Endodermal cell (in vitro differentiated cells): Measurements from ENCODE around the gene RASSF7. TPM values are rescaled to one million over a fixed set of nuclear protein-coding genes. Genes with fewer than 3 reads are reported as not detected.

Experiments used
- DNase-seq: peaks from one replicate; pipeline ENCODE4 v3.0.0-alpha.2; 2017
- H3K27ac ChIP-seq: 2 replicates; pipeline ENCODE4 v1.5.1; 2013; ENCODE audit warnings: mild to moderate bottlenecking, low read depth, low read length, moderate library complexity
- H3K27me3 ChIP-seq: 2 replicates; pipeline ENCODE4 v1.6.1; 2013; ENCODE audit warnings: mild to moderate bottlenecking, low read length, moderate library complexity; ENCODE audit not compliant: insufficient read depth, control insufficient read depth, poor library complexity, severe bottlenecking
- H3K36me3 ChIP-seq: 2 replicates; pipeline ENCODE4 v1.7.0; 2013; ENCODE audit warnings: mild to moderate bottlenecking, low read length, moderate library complexity; ENCODE audit not compliant: control insufficient read depth, insufficient read depth
- H3K4me1 ChIP-seq: one replicate; pipeline ENCODE4 v1.7.0; 2013; ENCODE audit warnings: low read length; ENCODE audit not compliant: control insufficient read depth, insufficient read depth
- H3K4me3 ChIP-seq: 2 replicates; pipeline ENCODE4 v1.5.1; 2013; ENCODE audit warnings: mild to moderate bottlenecking, low read length, moderate library complexity
- H3K9ac ChIP-seq: 2 replicates; pipeline ENCODE4 v1.6.1; 2013; ENCODE audit warnings: mild to moderate bottlenecking, low read length, moderate library complexity; ENCODE audit not compliant: poor library complexity, severe bottlenecking; ENCODE audit errors: extremely low read depth
- H3K9me3 ChIP-seq: 2 replicates; pipeline ENCODE4 v1.6.1; 2013; ENCODE audit warnings: mild to moderate bottlenecking, low read length, moderate library complexity; ENCODE audit not compliant: control insufficient read depth
- H3K27ac Mint-ChIP-seq: 2 replicates; pipeline ENCODE4 v1.8.0; 2020; ENCODE audit warnings: mixed read lengths
- H3K27me3 Mint-ChIP-seq: 2 replicates; pipeline ENCODE4 v1.8.0; 2021; ENCODE audit warnings: mild to moderate bottlenecking, mixed read lengths; ENCODE audit not compliant: insufficient read depth
- H3K36me3 Mint-ChIP-seq: 2 replicates; pipeline ENCODE4 v1.8.0; 2020; ENCODE audit warnings: low read depth, mixed read lengths
- H3K4me1 Mint-ChIP-seq: 2 replicates; pipeline ENCODE4 v1.8.0; 2020; ENCODE audit warnings: mixed read lengths
- H3K4me3 Mint-ChIP-seq: 2 replicates; pipeline ENCODE4 v1.8.0; 2020; ENCODE audit warnings: mild to moderate bottlenecking, moderate library complexity, mixed read lengths
- H3K9me3 Mint-ChIP-seq: 2 replicates; pipeline ENCODE4 v1.8.0; 2020; ENCODE audit warnings: mild to moderate bottlenecking, mixed read lengths
- CTCF ChIP-seq: fragments of 200-600 bp; sonication (generic); conservative IDR thresholded peaks from 2 replicates; pipeline ENCODE4 v1.5.0; 2021; ENCODE audit warnings: antibody characterized with exemption, mild to moderate bottlenecking
- WGBS, 2 experiments: methylation state at CpG; one replicate each; pipeline versions ENCODE4 v1.1.5 to v1.1.7; 2013; ENCODE audit warnings: missing lambda C conversion rate in 2 of 2, mixed read lengths in 1 of 2; ENCODE audit not compliant: insufficient coverage in 1 of 2, insufficient read length in 1 of 2; 5-methylcytosine and 5-hydroxymethylcytosine counted together
- total RNA-seq, 2 donors: library from RNA; stranded (reverse); fragmentation: NEBNext Ultra II Directional in 1 of 2; extraction: Animal tissue kit (Norgen Biotek cat#: 25700) in 1 of 2; gene quantifications; 2 replicates in 1 of 2; 3 replicates in 1 of 2; pipeline ENCODE4 v1.2.1, GENCODE V29; 2021

Gene RASSF7
- total RNA-seq, 2 donors from 2014 or later, result 34.2 to 36.3 TPM

- peaks cover 6% of the 10 kb centered on the region for H3K4me1 Mint-ChIP-seq
- peaks cover 9% of the 10 kb centered on the region for H3K27me3 Mint-ChIP-seq
- no peak for DNase-seq
Observed at GRCh38 chr11:551596-551995, 9.2 kb upstream of the RASSF7 start.

GRCh38 chr11:553083-553987 lies 7.4 kb upstream of the RASSF7 start:
- no peak overlapping the region for H3K27ac Mint-ChIP-seq
- Histone ChIP-seq H3K36me3 (no peaks in the 10 kb centered on the region), H3K4me3 (no peak overlapping the region), H3K27ac (no peak overlapping the region), H3K9ac (no peak overlapping the region), H3K4me1 (peaks cover 5% of the 10 kb centered on the region), H3K27me3 (peaks cover 32% of the 10 kb centered on the region), H3K9me3 (no peaks in the 10 kb centered on the region)
- peaks cover 26% of the 10 kb centered on the region for H3K27me3 Mint-ChIP-seq
- no peak overlapping the region for H3K4me3 Mint-ChIP-seq
- no peak for TF ChIP-seq CTCF
- 88 to 91% methylated on average over 19 to 27 of the region's 27 CpGs for WGBS, 2 experiments
- no peak for DNase-seq
- no peaks in the 10 kb centered on the region for H3K9me3 Mint-ChIP-seq
- H3K4me1 Mint-ChIP-seq, result peaks cover 6% of the 10 kb centered on the region
- H3K36me3 Mint-ChIP-seq, result peaks cover 5% of the 10 kb centered on the region

More at GRCh38 chr11:551596-551995, 9.2 kb upstream of the RASSF7 start:
- H3K9me3 ChIP-seq, result no peaks in the 10 kb centered on the region
- Mint-ChIP-seq H3K4me3 (no peak overlapping the region), H3K9me3 (peaks cover 2% of the 10 kb centered on the region), H3K36me3 (peaks cover 2% of the 10 kb centered on the region), H3K27ac (no peak overlapping the region)
- H3K4me3 ChIP-seq, result no peak overlapping the region
- no peaks in the 10 kb centered on the region for H3K36me3 ChIP-seq
- H3K27me3 ChIP-seq, result peaks cover 15% of the 10 kb centered on the region
- WGBS, 2 experiments, result 92 to 97% methylated on average over 6 to 12 of the region's 12 CpGs
- peaks cover 5% of the 10 kb centered on the region for H3K4me1 ChIP-seq
- TF ChIP-seq CTCF, result no peak
- no peak overlapping the region for H3K9ac ChIP-seq
- no peak overlapping the region for H3K27ac ChIP-seq

- no peak for DNase-seq
- 76 to 82% methylated on average over 8 to 11 of the region's 11 CpGs for WGBS, 2 experiments
- Histone ChIP-seq H3K9ac (no peak overlapping the region), H3K9me3 (no peaks in the 10 kb centered on the region), H3K27me3 (peaks cover 32% of the 10 kb centered on the region), H3K4me3 (no peak overlapping the region), H3K27ac (no peak overlapping the region), H3K36me3 (no peaks in the 10 kb centered on the region), H3K4me1 (peaks cover 2% of the 10 kb centered on the region)
- H3K27me3 Mint-ChIP-seq, result peaks cover 31% of the 10 kb centered on the region
- peaks cover 5% of the 10 kb centered on the region for H3K36me3 Mint-ChIP-seq
- H3K4me3 Mint-ChIP-seq, result no peak overlapping the region
- no peak overlapping the region for H3K27ac Mint-ChIP-seq
- no peaks in the 10 kb centered on the region for H3K9me3 Mint-ChIP-seq
- peaks cover under 1% of the 10 kb centered on the region for H3K4me1 Mint-ChIP-seq
- TF ChIP-seq CTCF, result no peak
Observed at GRCh38 chr11:553988-554340, 6.8 kb upstream of the RASSF7 start.
